Endothelial cell of umbilical vein (primary cell): Measurements from ENCODE around the gene RALBP1. TPM values are rescaled to one million over a fixed set of nuclear protein-coding genes. Genes with fewer than 3 reads are reported as not detected.

Experiments
- BruUV-seq: library from RNA; stranded (reverse); fragments of 400-500 nt; replicated peaks from 2 replicates; lab custom pipeline; 2021; lab: Mats Ljungman, UMichigan
- CTCF ChIA-PET: fragments of 300-600, 350-600 bp; sonication (Branson Sonifier 250); formaldehyde crosslinking; loops from one replicate; lab custom pipeline; 2021; ENCODE audit warnings: antibody characterized with exemption, inconsistent platforms; lab: Charles Lee
- POLR2A ChIA-PET: fragments of 300-600, 350-600 bp; sonication (Branson Sonifier 250); formaldehyde crosslinking; loops from one replicate; lab custom pipeline; 2021; ENCODE audit warnings: antibody characterized with exemption, inconsistent platforms; lab: Charles Lee
- DNase-seq: peaks from one replicate; pipeline ENCODE4 v3.0.0-alpha.2; 2011; ENCODE audit warnings: low read depth, low spot score
- FAIRE-seq: peaks from 2 replicates; lab custom pipeline; 2011; peaks lifted over from hg19 to GRCh38; lab: Jason Lieb, UNC
- H2AFZ ChIP-seq: 2 replicates; pipeline ENCODE4 v1.6.0; 2012; ENCODE audit warnings: low read depth, low read length, control low read depth, inconsistent platforms
- H3K27ac ChIP-seq: 2 replicates; pipeline ENCODE4 v1.5.1; 2011; ENCODE audit warnings: low read depth, mild to moderate bottlenecking, control low read depth, low read length, moderate library complexity; ENCODE audit not compliant: insufficient read depth
- H3K27me3 ChIP-seq, 2 experiments: 2 replicates each; pipeline versions ENCODE4 v1.6.0 to v1.6.1; 2011; ENCODE audit warnings: low read length in 2 of 2, mixed read lengths in 1 of 2; ENCODE audit not compliant: control insufficient read depth in 2 of 2, insufficient read depth in 2 of 2
- H3K36me3 ChIP-seq, 2 experiments: 2 replicates in 1 of 2; 3 replicates in 1 of 2; pipeline ENCODE4 v1.5.1; 2011; ENCODE audit warnings: low read length in 2 of 2, mild to moderate bottlenecking in 1 of 2, moderate library complexity in 1 of 2; ENCODE audit not compliant: control insufficient read depth in 2 of 2, insufficient read depth in 2 of 2; ENCODE audit errors: extremely low read depth in 1 of 2
- H3K4me1 ChIP-seq: 3 replicates; pipeline ENCODE4 v1.5.1; 2011; ENCODE audit warnings: mild to moderate bottlenecking, low read length; ENCODE audit not compliant: control insufficient read depth, insufficient read depth; ENCODE audit errors: extremely low read depth
- H3K4me2 ChIP-seq: 2 replicates; pipeline ENCODE4 v1.6.1; 2011; ENCODE audit warnings: low read length, control low read depth, mixed read lengths; ENCODE audit not compliant: insufficient read depth
- H3K4me3 ChIP-seq, 3 experiments: fragments of 200-600 bp in 1 of 3; sonication (generic), shearing (Covaris generic) in 1 of 3; replicated peaks in 1 of 3; 2 replicates each; pipeline ENCODE4 v1.5.1; 2011 to 2016; ENCODE audit warnings: control low read depth in 3 of 3, low read length in 3 of 3, mild to moderate bottlenecking in 2 of 3, inconsistent platforms in 1 of 3, low read depth in 1 of 3, moderate library complexity in 1 of 3; ENCODE audit not compliant: insufficient read depth in 1 of 3
- H3K79me2 ChIP-seq: 2 replicates; pipeline ENCODE4 v1.6.0; 2012; ENCODE audit warnings: low read length, inconsistent platforms; ENCODE audit not compliant: control insufficient read depth, insufficient read depth
- H3K9ac ChIP-seq: replicated peaks from 2 replicates; pipeline ENCODE3; 2011; ENCODE audit warnings: low read length, control low read depth; ENCODE audit not compliant: insufficient read depth; ENCODE audit errors: extremely low read depth
- H3K9me1 ChIP-seq: replicated peaks from 3 replicates; pipeline ENCODE4 v1.6.0; 2011; ENCODE audit warnings: mild to moderate bottlenecking, low read length; ENCODE audit not compliant: control insufficient read depth, insufficient read depth; ENCODE audit errors: extremely low read depth
- H3K9me3 ChIP-seq: replicated peaks from 2 replicates; pipeline ENCODE4 v1.5.1; 2012; ENCODE audit warnings: low read length, inconsistent platforms; ENCODE audit not compliant: control insufficient read depth, insufficient read depth
- H4K20me1 ChIP-seq: replicated peaks from 2 replicates; pipeline ENCODE3; 2011; ENCODE audit warnings: mild to moderate bottlenecking, low read length; ENCODE audit not compliant: control insufficient read depth, insufficient read depth; ENCODE audit errors: extremely low read depth
- EZH2 ChIP-seq: IDR thresholded peaks from 2 replicates; pipeline ENCODE4 v1.6.1; 2012; ENCODE audit warnings: borderline replicate concordance, low read depth, mild to moderate bottlenecking, moderate library complexity, low read length, inconsistent platforms; ENCODE audit not compliant: severe bottlenecking
- GATA2 ChIP-seq: IDR thresholded peaks from 2 replicates; pipeline ENCODE4 v1.7.0; 2011; ENCODE audit warnings: low read depth, mild to moderate bottlenecking, moderate library complexity, mixed read lengths, low read length; ENCODE audit not compliant: insufficient read length, insufficient read depth
- MYC ChIP-seq: IDR thresholded peaks from one replicate; pipeline ENCODE4 v1.6.1; 2011; ENCODE audit warnings: mild to moderate bottlenecking, low read depth, low read length
- POLR2A ChIP-seq: IDR thresholded peaks from 2 replicates; pipeline ENCODE4 v1.6.1; 2012; ENCODE audit warnings: low read depth, mild to moderate bottlenecking, control low read depth, low read length
- dilution Hi-C: fragments of 300-500 bp; cut with MboI; formaldehyde crosslinking; loops from one replicate; pipeline ENCODE4 v1.15.0; 2019; ENCODE audit warnings: low sequenced_read_pairs; ENCODE audit not compliant: extremely low pct_ligation_motif_present
- intact Hi-C: fragments of 100-400 bp; cut with micrococcal nuclease; formaldehyde crosslinking; loops from one replicate; pipeline ENCODE4 v1.10.0; 2022
- polyA plus RNA-seq, 4 experiments: library from polyadenylated mRNA; depleted of rRNA in 3 of 4; stranded (reverse) in 3 of 4; unstranded in 1 of 4; fragments of >200 nt; gene quantifications; 2 replicates each; pipeline versions ENCODE4 v1.2.1 to v1.2.3, GENCODE V29; 2011 to 2012; ENCODE audit warnings: missing spikeins in 1 of 4
- total RNA-seq: library from RNA; stranded (reverse); gene quantifications from 2 replicates; pipeline ENCODE4 v1.2.3, GENCODE V29; 2021
- TF ChIP-seq, protein P1 (sequence below), 2 donors: IDR thresholded peaks; 1 replicate in 1 of 2; 2 replicates in 1 of 2; pipeline ENCODE4 v1.5.1; 2011; ENCODE audit warnings: low read length in 2 of 2, mild to moderate bottlenecking in 2 of 2, moderate library complexity in 2 of 2, control low read depth in 1 of 2, inconsistent platforms in 1 of 2, low read depth in 1 of 2; ENCODE audit not compliant: insufficient read depth in 1 of 2; ENCODE audit errors: extremely low read depth in 1 of 2

Gene RALBP1
- total and polyA plus RNA-seq, 2 donors (not counting 3 experiments of a cell fraction or from before 2014, with no cell fraction given): 55.8 to 68.4 TPM

DNA sequence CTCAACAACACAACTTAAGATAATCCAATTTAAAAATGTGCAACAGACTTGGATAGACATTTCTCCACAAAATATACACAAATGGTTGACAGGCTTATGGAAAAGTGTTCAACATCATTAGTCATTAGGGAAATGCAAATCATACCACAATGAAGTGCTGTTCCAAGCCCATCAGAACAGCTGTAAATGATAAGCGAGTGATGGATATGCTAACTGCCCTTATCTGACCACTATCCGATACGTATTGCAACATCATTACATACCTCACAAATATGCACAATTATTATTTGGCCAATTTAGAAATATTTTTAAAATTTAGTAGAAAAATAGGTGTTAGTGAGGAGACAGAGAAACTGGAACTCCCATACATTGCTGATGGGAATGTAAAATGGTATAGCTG, 76.9 kb downstream of the RALBP1 start:
- TF ChIP-seq, protein P1, sequence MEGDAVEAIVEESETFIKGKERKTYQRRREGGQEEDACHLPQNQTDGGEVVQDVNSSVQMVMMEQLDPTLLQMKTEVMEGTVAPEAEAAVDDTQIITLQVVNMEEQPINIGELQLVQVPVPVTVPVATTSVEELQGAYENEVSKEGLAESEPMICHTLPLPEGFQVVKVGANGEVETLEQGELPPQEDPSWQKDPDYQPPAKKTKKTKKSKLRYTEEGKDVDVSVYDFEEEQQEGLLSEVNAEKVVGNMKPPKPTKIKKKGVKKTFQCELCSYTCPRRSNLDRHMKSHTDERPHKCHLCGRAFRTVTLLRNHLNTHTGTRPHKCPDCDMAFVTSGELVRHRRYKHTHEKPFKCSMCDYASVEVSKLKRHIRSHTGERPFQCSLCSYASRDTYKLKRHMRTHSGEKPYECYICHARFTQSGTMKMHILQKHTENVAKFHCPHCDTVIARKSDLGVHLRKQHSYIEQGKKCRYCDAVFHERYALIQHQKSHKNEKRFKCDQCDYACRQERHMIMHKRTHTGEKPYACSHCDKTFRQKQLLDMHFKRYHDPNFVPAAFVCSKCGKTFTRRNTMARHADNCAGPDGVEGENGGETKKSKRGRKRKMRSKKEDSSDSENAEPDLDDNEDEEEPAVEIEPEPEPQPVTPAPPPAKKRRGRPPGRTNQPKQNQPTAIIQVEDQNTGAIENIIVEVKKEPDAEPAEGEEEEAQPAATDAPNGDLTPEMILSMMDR (IDR thresholded peaks at IDR 0.05; ENCODE audit: extremely low read depth in 1 of 2, insufficient read depth in 1 of 2, low read depth in 1 of 2, low read length in 2 of 2): no peak
- no peak for TF ChIP-seq EZH2
- TF ChIP-seq MYC: no peak
- no peak for TF ChIP-seq GATA2
- no peak for TF ChIP-seq POLR2A
- Histone ChIP-seq H3K9ac (no peak overlapping the region), H3K4me3 (no peak overlapping the region), H3K4me1 (no peaks in the 10 kb centered on the region), H4K20me1 (no peaks in the 10 kb centered on the region), H3K9me1 (no peaks in the 10 kb centered on the region), H3K27ac (no peak overlapping the region), H3K36me3 (peaks cover 35 to 44% of the 10 kb centered on the region in 2 experiments), H3K9me3 (no peaks in the 10 kb centered on the region), H2AFZ (no peak overlapping the region), H3K79me2 (no peaks in the 10 kb centered on the region), H3K27me3 (no peaks in the 10 kb centered on the region), H3K4me2 (no peak overlapping the region)
- ChIA-PET CTCF (no interaction called here), POLR2A (no interaction called here)
- no TSS peak for BruUV-seq
- FAIRE-seq (no peak), DNase-seq (no peak)
- intact Hi-C loops: no loop called here
- dilution Hi-C loops: no loop called here

DNA sequence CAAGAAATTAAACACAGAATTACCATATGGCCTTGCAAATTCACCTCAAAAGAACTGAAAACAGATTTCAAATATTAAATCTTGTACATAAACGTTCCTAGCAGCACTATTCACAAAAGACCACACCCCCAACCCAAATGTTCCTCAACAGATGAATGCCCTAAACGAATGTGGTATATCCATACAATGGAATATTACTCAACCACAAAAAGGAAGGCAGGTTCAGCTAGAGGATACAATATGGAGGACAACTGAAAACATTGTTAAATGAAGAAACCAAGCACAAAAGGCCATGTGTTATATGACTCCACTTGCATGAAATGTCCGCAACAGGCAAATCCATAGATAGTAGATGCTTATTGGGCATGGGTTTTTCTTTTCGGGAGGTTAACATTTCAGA, 77.3 kb downstream of the RALBP1 start:
- no peak overlapping the region for H3K27ac ChIP-seq
- no peak overlapping the region for H3K4me2 ChIP-seq
- no peaks in the 10 kb centered on the region for H3K4me1 ChIP-seq
- CTCF ChIA-PET: interaction anchor here (1.8 kb wide), 1 partner anchor 23 kb away, joined by 6 read pairs; no protein-coding TSS in a partner anchor
- intact Hi-C loops: no loop called here
- H3K4me3 ChIP-seq: no peak overlapping the region
- H4K20me1 ChIP-seq: no peaks in the 10 kb centered on the region
- no peaks in the 10 kb centered on the region for H3K9me1 ChIP-seq
- TF ChIP-seq EZH2: no peak
- peaks cover 31 to 40% of the 10 kb centered on the region in 2 experiments for H3K36me3 ChIP-seq
- POLR2A ChIA-PET: no interaction called here
- no peaks in the 10 kb centered on the region for H3K9me3 ChIP-seq
- peak; percentile 37 for FAIRE-seq
- H2AFZ ChIP-seq: no peak overlapping the region
- no TSS peak for BruUV-seq
- no peaks in the 10 kb centered on the region for H3K79me2 ChIP-seq
- H3K9ac ChIP-seq: no peak overlapping the region
- dilution Hi-C loops: no loop called here
- no peaks in the 10 kb centered on the region for H3K27me3 ChIP-seq
- DNase-seq: no peak
